GM12878 (cell line): ENCODE measurements around the gene TSPAN10.
A peak's percentile ranks its signal among the peaks of the same experiment; 100 is the strongest.
"Not testable (repeated sequence)": the region's sequence is repeated elsewhere in the genome, so short reads cannot be mapped to it uniquely, and the experiment has no call there.

Source experiments
- EZH2 ChIP-seq: IDR thresholded peaks from 2 replicates; pipeline ENCODE4 v1.6.1; 2012; ENCODE audit warnings: low read depth, mild to moderate bottlenecking, control low read depth, inconsistent platforms, low read length, borderline replicate concordance; ENCODE audit not compliant: control insufficient read depth
- TF ChIP-seq, protein P1 (sequence below), 3 experiments: IDR thresholded peaks in 2 of 3; conservative IDR thresholded peaks in 1 of 3; 2 replicates each; pipeline ENCODE4 v1.5.1; 2011; ENCODE audit warnings: low read depth in 3 of 3, low read length in 3 of 3, mild to moderate bottlenecking in 3 of 3, control low read depth in 2 of 3, moderate library complexity in 2 of 3, inconsistent platforms in 1 of 3, mixed read lengths in 1 of 3; ENCODE audit not compliant: control insufficient read depth in 2 of 3, insufficient read depth in 1 of 3; ENCODE audit errors: extremely low read depth in 1 of 3
- TF ChIP-seq, protein P2 (sequence below): IDR thresholded peaks from 2 replicates; pipeline ENCODE4 v1.6.1; 2012; ENCODE audit warnings: mild to moderate bottlenecking, low read depth, low read length

DNA sequence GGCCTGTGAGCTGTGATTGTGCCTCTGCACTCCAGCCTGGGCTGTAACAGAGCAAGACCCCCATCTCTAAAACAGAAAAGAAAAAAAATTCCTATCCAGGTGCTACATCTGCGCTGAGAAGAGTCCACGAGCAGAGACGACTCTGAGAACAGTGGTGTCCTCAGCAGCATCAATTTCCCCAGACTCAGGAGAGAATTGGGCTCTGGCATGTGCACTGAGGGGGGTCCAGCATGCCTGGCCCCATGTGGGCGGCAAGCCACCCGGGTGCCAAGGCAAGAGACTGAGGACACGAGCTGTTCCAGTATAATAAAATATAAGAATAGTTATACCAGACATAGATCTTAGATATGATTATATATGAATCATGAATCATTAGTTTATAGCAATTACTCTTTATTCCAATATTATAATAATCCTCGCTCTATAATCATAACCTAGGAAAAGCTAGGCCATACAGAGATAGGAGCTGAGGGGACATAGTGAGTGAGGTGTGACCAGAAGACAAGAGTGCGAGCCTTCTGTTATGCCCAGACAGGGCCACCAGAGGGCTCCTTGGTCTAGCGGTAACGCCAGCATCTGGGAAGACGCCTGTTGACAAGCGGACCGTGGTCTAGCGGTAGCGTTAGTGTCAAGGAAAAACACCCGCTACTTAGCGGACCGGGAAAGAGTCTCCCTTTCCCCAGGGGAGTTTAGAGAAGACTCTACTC lies 38.7 kb downstream of the TSPAN10 start:
- TF ChIP-seq, protein P1, sequence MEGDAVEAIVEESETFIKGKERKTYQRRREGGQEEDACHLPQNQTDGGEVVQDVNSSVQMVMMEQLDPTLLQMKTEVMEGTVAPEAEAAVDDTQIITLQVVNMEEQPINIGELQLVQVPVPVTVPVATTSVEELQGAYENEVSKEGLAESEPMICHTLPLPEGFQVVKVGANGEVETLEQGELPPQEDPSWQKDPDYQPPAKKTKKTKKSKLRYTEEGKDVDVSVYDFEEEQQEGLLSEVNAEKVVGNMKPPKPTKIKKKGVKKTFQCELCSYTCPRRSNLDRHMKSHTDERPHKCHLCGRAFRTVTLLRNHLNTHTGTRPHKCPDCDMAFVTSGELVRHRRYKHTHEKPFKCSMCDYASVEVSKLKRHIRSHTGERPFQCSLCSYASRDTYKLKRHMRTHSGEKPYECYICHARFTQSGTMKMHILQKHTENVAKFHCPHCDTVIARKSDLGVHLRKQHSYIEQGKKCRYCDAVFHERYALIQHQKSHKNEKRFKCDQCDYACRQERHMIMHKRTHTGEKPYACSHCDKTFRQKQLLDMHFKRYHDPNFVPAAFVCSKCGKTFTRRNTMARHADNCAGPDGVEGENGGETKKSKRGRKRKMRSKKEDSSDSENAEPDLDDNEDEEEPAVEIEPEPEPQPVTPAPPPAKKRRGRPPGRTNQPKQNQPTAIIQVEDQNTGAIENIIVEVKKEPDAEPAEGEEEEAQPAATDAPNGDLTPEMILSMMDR (IDR thresholded peaks at IDR 0.05 in 2 of 3, conservative IDR thresholded peaks at IDR 0.05 in 1 of 3; ENCODE audit: control insufficient read depth in 2 of 3, extremely low read depth in 1 of 3, insufficient read depth in 1 of 3, low read depth in 3 of 3, low read length in 3 of 3) = peak; percentile 27 to 44 (median 27); a peak in 4 of 6 replicates
- TF ChIP-seq, protein P2, sequence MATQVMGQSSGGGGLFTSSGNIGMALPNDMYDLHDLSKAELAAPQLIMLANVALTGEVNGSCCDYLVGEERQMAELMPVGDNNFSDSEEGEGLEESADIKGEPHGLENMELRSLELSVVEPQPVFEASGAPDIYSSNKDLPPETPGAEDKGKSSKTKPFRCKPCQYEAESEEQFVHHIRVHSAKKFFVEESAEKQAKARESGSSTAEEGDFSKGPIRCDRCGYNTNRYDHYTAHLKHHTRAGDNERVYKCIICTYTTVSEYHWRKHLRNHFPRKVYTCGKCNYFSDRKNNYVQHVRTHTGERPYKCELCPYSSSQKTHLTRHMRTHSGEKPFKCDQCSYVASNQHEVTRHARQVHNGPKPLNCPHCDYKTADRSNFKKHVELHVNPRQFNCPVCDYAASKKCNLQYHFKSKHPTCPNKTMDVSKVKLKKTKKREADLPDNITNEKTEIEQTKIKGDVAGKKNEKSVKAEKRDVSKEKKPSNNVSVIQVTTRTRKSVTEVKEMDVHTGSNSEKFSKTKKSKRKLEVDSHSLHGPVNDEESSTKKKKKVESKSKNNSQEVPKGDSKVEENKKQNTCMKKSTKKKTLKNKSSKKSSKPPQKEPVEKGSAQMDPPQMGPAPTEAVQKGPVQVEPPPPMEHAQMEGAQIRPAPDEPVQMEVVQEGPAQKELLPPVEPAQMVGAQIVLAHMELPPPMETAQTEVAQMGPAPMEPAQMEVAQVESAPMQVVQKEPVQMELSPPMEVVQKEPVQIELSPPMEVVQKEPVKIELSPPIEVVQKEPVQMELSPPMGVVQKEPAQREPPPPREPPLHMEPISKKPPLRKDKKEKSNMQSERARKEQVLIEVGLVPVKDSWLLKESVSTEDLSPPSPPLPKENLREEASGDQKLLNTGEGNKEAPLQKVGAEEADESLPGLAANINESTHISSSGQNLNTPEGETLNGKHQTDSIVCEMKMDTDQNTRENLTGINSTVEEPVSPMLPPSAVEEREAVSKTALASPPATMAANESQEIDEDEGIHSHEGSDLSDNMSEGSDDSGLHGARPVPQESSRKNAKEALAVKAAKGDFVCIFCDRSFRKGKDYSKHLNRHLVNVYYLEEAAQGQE = not testable (repeated sequence)
- TF ChIP-seq EZH2 = not testable (repeated sequence)
